HEK293 (cell line): ENCODE measurements around the gene GNG4.
A peak's percentile ranks its signal among the peaks of the same experiment; 100 is the strongest.

Experiments used
- ATF2 ChIP-seq: fragments of 450-650 bp; formaldehyde crosslinking; IDR thresholded peaks from 2 replicates; pipeline ENCODE4 v1.5.1; 2016; ENCODE audit warnings: missing biosample characterization, missing genetic modification characterization, low read depth
- CTCF ChIP-seq: fragments of 450-650 bp; formaldehyde crosslinking; IDR thresholded peaks from 2 replicates; pipeline ENCODE4 v1.5.1; 2016; ENCODE audit warnings: missing biosample characterization, missing genetic modification characterization
- GFI1B ChIP-seq: fragments of 450-650 bp; formaldehyde crosslinking; IDR thresholded peaks from 2 replicates; pipeline ENCODE4 v1.5.1; 2016; ENCODE audit warnings: missing biosample characterization, missing genetic modification characterization
- KLF1 ChIP-seq: fragments of 450-650 bp; formaldehyde crosslinking; IDR thresholded peaks from 2 replicates; pipeline ENCODE4 v1.5.1; 2016; ENCODE audit warnings: missing biosample characterization, missing genetic modification characterization
- KLF8 ChIP-seq: fragments of 450-650 bp; formaldehyde crosslinking; IDR thresholded peaks from 2 replicates; pipeline ENCODE4 v1.5.1; 2016; ENCODE audit warnings: missing biosample characterization, missing genetic modification characterization
- REST ChIP-seq: fragments of 450-650 bp; formaldehyde crosslinking; IDR thresholded peaks from 2 replicates; pipeline ENCODE4 v1.5.1; 2016; ENCODE audit warnings: missing biosample characterization, missing genetic modification characterization
- ZBTB17 ChIP-seq: fragments of 450-650 bp; formaldehyde crosslinking; IDR thresholded peaks from 2 replicates; pipeline ENCODE4 v1.5.1; 2016; ENCODE audit warnings: missing biosample characterization, missing genetic modification characterization
- ZNF221 ChIP-seq: fragments of 450-650 bp; formaldehyde crosslinking; IDR thresholded peaks from 2 replicates; pipeline ENCODE4 v1.5.1; 2017; ENCODE audit warnings: missing biosample characterization, missing genetic modification characterization, borderline replicate concordance
- ZNF280C ChIP-seq: fragments of 450-650 bp; formaldehyde crosslinking; IDR thresholded peaks from 2 replicates; pipeline ENCODE4 v1.5.1; 2016; ENCODE audit warnings: missing biosample characterization, missing genetic modification characterization
- ZNF544 ChIP-seq: fragments of 450-650 bp; formaldehyde crosslinking; IDR thresholded peaks from 2 replicates; pipeline ENCODE4 v1.5.0; 2017; ENCODE audit warnings: missing biosample characterization, missing genetic modification characterization
- ZNF558 ChIP-seq: fragments of 450-650 bp; formaldehyde crosslinking; IDR thresholded peaks from 2 replicates; pipeline ENCODE4 v1.5.1; 2016; ENCODE audit warnings: missing biosample characterization, missing genetic modification characterization
- ZNF623 ChIP-seq: fragments of 450-650 bp; formaldehyde crosslinking; IDR thresholded peaks from 2 replicates; pipeline ENCODE4 v1.5.1; 2016; ENCODE audit warnings: missing biosample characterization, missing genetic modification characterization
- ZNF701 ChIP-seq: fragments of 450-650 bp; formaldehyde crosslinking; IDR thresholded peaks from 2 replicates; pipeline ENCODE4 v1.5.1; 2016; ENCODE audit warnings: missing biosample characterization, missing genetic modification characterization
- TF ChIP-seq, protein P1 (sequence below): fragments of 450-650 bp; formaldehyde crosslinking; IDR thresholded peaks from 2 replicates; pipeline ENCODE4 v1.5.1; 2016; ENCODE audit warnings: missing biosample characterization, missing genetic modification characterization

DNA sequence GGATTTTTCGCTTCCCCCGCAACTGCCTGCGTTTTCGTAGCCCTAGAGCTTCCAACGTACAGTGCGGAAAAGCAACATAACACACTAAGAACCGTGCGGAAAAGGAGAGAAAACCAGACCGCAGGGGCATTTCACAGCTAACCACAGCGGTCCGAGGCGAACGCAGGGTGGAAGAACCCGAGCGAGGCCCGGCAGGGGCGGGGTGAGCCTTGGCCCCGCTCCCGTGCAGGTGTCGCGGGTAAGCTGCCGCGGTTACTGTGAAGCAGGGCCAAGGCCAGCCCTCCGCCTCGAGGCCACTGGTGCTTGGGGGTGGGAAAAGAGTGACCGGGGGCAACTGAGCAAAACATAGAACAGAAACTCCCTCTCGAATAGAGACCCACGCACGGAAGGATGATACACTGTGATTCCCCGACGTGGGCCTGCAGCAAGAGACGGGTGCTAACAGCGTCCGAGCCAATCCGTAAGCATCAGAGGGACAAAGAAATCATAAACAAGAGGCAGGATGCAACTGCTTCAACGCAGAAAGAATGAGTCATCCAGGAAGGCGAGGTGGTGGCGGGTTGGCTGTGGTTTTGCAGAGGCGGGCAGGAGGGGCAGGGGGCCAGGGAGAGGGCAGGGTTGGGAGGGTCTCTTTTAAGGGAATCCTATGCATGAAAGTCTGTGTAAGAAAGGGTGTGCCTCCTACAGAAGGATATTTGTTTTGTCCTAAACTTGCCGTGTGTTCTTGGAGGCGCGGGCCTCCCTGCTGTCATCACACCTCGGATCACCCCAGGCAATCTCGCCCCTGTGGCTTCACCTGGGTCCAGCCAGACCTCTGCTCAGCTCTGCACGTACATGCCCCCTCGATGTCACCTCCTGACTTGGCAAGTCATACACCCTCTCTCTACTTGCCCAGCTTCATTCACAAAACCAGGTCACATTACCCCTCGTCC, 7.3 kb downstream of the GNG4 start:
- TF ChIP-seq GFI1B (tag by site-specific recombination) (no peak), CTCF (tag by site-specific recombination) (no peak), ZNF544 (no peak), KLF8 (no peak), REST (tag by site-specific recombination) (no peak), KLF1 (tag by site-specific recombination) (peak; percentile 52), ZNF701 (tag by site-specific recombination) (no peak), ZBTB17 (tag by site-specific recombination) (no peak), ZNF280C (tag by site-specific recombination) (no peak), ATF2 (tag by site-specific recombination) (no peak), ZNF623 (tag by site-specific recombination) (no peak), ZNF558 (tag by site-specific recombination) (no peak), ZNF221 (tag by site-specific recombination) (no peak)
- TF ChIP-seq, protein P1, sequence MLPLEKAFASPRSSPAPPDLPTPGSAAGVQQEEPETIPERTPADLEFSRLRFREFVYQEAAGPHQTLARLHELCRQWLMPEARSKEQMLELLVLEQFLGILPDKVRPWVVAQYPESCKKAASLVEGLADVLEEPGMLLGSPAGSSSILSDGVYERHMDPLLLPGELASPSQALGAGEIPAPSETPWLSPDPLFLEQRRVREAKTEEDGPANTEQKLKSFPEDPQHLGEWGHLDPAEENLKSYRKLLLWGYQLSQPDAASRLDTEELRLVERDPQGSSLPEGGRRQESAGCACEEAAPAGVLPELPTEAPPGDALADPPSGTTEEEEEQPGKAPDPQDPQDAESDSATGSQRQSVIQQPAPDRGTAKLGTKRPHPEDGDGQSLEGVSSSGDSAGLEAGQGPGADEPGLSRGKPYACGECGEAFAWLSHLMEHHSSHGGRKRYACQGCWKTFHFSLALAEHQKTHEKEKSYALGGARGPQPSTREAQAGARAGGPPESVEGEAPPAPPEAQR (tag by site-specific recombination) = no peak
